Mesenchymal stem cell (in vitro differentiated cells and primary cell): ENCODE data around the gene HIPK1.

Experiments
- DNase-seq: peaks from one replicate; pipeline ENCODE4 v3.0.0-alpha.2; 2013
- H2AFZ ChIP-seq: one replicate; pipeline ENCODE4 v1.6.1; 2013; ENCODE audit warnings: low read depth, mild to moderate bottlenecking, control low read depth, inconsistent platforms, low read length, moderate library complexity
- H2AK5ac ChIP-seq: 2 replicates; pipeline ENCODE4 v1.6.1; 2013; ENCODE audit warnings: low read length, moderate library complexity, mild to moderate bottlenecking, inconsistent platforms; ENCODE audit not compliant: severe bottlenecking
- H2BK120ac ChIP-seq: one replicate; pipeline ENCODE4 v1.6.1; 2013; ENCODE audit warnings: low read depth, mild to moderate bottlenecking, inconsistent platforms, low read length, moderate library complexity
- H2BK12ac ChIP-seq, 2 experiments: one replicate each; pipeline ENCODE4 v1.6.1; 2013; ENCODE audit warnings: inconsistent platforms in 2 of 2, low read length in 2 of 2, mild to moderate bottlenecking in 2 of 2, moderate library complexity in 2 of 2, control low read depth in 1 of 2
- H2BK15ac ChIP-seq: one replicate; pipeline ENCODE4 v1.6.1; 2013; ENCODE audit warnings: mild to moderate bottlenecking, low read depth, inconsistent platforms; ENCODE audit not compliant: poor library complexity, severe bottlenecking
- H2BK5ac ChIP-seq: 2 replicates; pipeline ENCODE4 v1.6.1; 2013; ENCODE audit warnings: low read depth, mild to moderate bottlenecking, low read length, control low read depth, inconsistent platforms; ENCODE audit not compliant: poor library complexity, severe bottlenecking
- H3K14ac ChIP-seq, 2 experiments: one replicate each; pipeline ENCODE4 v1.6.1; 2013; ENCODE audit warnings: inconsistent platforms in 2 of 2, low read length in 2 of 2, control low read depth in 1 of 2, mild to moderate bottlenecking in 1 of 2, moderate library complexity in 1 of 2
- H3K18ac ChIP-seq, 2 experiments: one replicate each; pipeline ENCODE4 v1.6.1; 2013; ENCODE audit warnings: inconsistent platforms in 2 of 2, low read length in 2 of 2, control low read depth in 1 of 2, low read depth in 1 of 2, mild to moderate bottlenecking in 1 of 2
- H3K23ac ChIP-seq, 2 experiments: one replicate each; pipeline ENCODE4 v1.6.1; 2013; ENCODE audit warnings: inconsistent platforms in 2 of 2, low read length in 2 of 2, mild to moderate bottlenecking in 2 of 2, moderate library complexity in 2 of 2, control low read depth in 1 of 2
- H3K27ac ChIP-seq: 2 replicates; pipeline ENCODE4 v1.5.1; 2013; ENCODE audit warnings: mild to moderate bottlenecking, moderate library complexity, low read length, control low read depth, inconsistent platforms; ENCODE audit not compliant: poor library complexity, severe bottlenecking
- H3K27me3 ChIP-seq, 2 experiments: 2 replicates each; pipeline versions ENCODE4 v1.6.1 to v1.7.0; 2013; ENCODE audit warnings: low read length in 2 of 2, mild to moderate bottlenecking in 2 of 2, moderate library complexity in 2 of 2, control low read depth in 1 of 2, inconsistent platforms in 1 of 2; ENCODE audit not compliant: control insufficient read depth in 1 of 2, insufficient read depth in 1 of 2
- H3K36me3 ChIP-seq, 2 experiments: 2 replicates each; pipeline versions ENCODE4 v1.6.1 to v1.7.0; 2013; ENCODE audit warnings: low read length in 2 of 2, control low read depth in 1 of 2, inconsistent platforms in 1 of 2, low read depth in 1 of 2, mild to moderate bottlenecking in 1 of 2; ENCODE audit not compliant: insufficient read depth in 2 of 2, control insufficient read depth in 1 of 2
- H3K4ac ChIP-seq, 2 experiments: one replicate each; pipeline ENCODE4 v1.6.1; 2013; ENCODE audit warnings: inconsistent platforms in 2 of 2, low read length in 2 of 2, mild to moderate bottlenecking in 2 of 2, moderate library complexity in 2 of 2, control low read depth in 1 of 2, low read depth in 1 of 2
- H3K4me1 ChIP-seq: 2 replicates; pipeline ENCODE4 v1.6.1; 2013; ENCODE audit warnings: low read depth, low read length, control low read depth; ENCODE audit not compliant: control insufficient read depth, insufficient read depth
- H3K4me2 ChIP-seq: 2 replicates; pipeline ENCODE4 v1.6.1; 2013; ENCODE audit warnings: low read length, mild to moderate bottlenecking, inconsistent platforms; ENCODE audit not compliant: poor library complexity, severe bottlenecking
- H3K4me3 ChIP-seq, 2 experiments: 2 replicates each; pipeline versions ENCODE4 v1.5.1 to v1.7.0; 2013; ENCODE audit warnings: low read length in 2 of 2, mild to moderate bottlenecking in 2 of 2, control low read depth in 1 of 2, low read depth in 1 of 2; ENCODE audit not compliant: insufficient read depth in 1 of 2
- H3K79me1 ChIP-seq: replicated peaks from 2 replicates; pipeline ENCODE4 v1.6.1; 2013; ENCODE audit warnings: mild to moderate bottlenecking, control low read depth, low read length, inconsistent platforms; ENCODE audit not compliant: poor library complexity, severe bottlenecking
- H3K9ac ChIP-seq: 2 replicates; pipeline ENCODE4 v1.7.0; 2013; ENCODE audit warnings: mild to moderate bottlenecking, low read length, moderate library complexity
- H3K9me3 ChIP-seq: 2 replicates; pipeline ENCODE4 v1.7.0; 2013; ENCODE audit warnings: mild to moderate bottlenecking, low read length; ENCODE audit not compliant: control insufficient read depth
- H4K8ac ChIP-seq: one replicate; pipeline ENCODE4 v1.6.1; 2013; ENCODE audit warnings: inconsistent platforms, mild to moderate bottlenecking, low read length, moderate library complexity
- H4K91ac ChIP-seq: one replicate; pipeline ENCODE4 v1.6.1; 2013; ENCODE audit warnings: mild to moderate bottlenecking, low read length, inconsistent platforms
- WGBS: methylation state at CpG from one replicate; pipeline ENCODE4 v1.1.7; 2013; ENCODE audit warnings: mixed read lengths; 5-methylcytosine and 5-hydroxymethylcytosine counted together

The HIPK1 gene

DNA sequence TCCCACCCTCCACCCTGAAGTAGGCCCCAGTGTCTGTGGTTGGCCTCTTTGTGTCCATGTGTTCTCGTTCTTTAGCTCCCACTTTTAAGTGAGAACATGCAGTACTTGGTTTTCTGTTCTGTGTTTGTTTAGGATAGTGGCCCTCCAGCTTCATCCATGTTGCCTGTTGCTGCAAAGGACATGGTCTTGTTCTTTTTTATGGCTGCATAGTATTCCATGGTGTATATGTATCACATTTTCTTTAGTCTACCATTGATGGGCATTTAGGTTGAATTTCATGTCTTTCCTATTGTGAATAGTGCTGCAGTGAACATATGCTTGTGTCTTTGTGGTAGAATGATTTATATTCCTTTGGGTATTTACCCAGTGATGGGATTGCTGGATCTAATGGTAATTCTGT is 6.1 kb downstream of the HIPK1 start:
- no peak overlapping the region for H2BK120ac ChIP-seq
- no peak overlapping the region for H2BK5ac ChIP-seq
- no peak overlapping the region for H4K8ac ChIP-seq
- H3K4me2 ChIP-seq = no peak overlapping the region
- no peak overlapping the region for H3K27ac ChIP-seq
- peaks cover 4% of the 10 kb centered on the region for H3K79me1 ChIP-seq
- H3K27me3 ChIP-seq = no peaks in the 10 kb centered on the region
- no peak overlapping the region for H3K18ac ChIP-seq
- H2AK5ac ChIP-seq = no peak overlapping the region
- WGBS = 100% methylated on average over 1 of the region's 1 CpG
- no peak overlapping the region for H2BK15ac ChIP-seq
- H3K14ac ChIP-seq = no peak overlapping the region
- H3K23ac ChIP-seq = no peak overlapping the region
- no peak overlapping the region for H3K4me3 ChIP-seq
- H2AFZ ChIP-seq = no peak overlapping the region
- H3K36me3 ChIP-seq = peaks cover 0 to under 1% of the 10 kb centered on the region in 2 experiments
- no peaks in the 10 kb centered on the region for H3K9me3 ChIP-seq
- H3K4ac ChIP-seq = no peak overlapping the region
- H3K9ac ChIP-seq = no peak overlapping the region
- H2BK12ac ChIP-seq = no peak overlapping the region
- no peak for DNase-seq
- H3K4me1 ChIP-seq = peaks cover 5% of the 10 kb centered on the region
- no peak overlapping the region for H4K91ac ChIP-seq

DNA sequence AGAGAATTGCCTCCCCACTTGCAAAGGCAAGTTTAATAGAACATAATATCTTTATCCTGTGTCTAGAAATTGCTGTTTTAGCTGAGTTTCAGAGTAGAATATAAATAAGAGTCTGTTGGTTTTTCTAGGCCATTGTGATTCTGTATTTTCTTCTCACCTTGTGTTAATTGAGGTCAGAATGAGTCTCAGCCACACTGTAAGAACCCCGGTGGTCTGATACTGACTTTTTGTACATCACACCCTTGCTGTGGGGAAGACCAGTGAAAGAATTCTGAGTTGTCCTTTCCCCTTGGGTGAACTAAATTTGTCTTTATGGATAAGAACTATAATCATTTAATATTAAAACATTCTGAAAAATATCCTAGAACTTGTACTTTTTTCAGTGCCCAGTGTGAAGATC is 6.8 kb downstream of the HIPK1 start:
- H3K36me3 ChIP-seq = peaks cover 8% of the 10 kb centered on the region in 2 experiments
- H3K23ac ChIP-seq = no peak overlapping the region
- WGBS = no CpG with 5 or more reads among the region's 1 CpG
- H2BK12ac ChIP-seq = no peak overlapping the region
- peaks cover 5% of the 10 kb centered on the region for H3K4me1 ChIP-seq
- H3K4me3 ChIP-seq = no peak overlapping the region
- no peak overlapping the region for H3K4me2 ChIP-seq
- no peak overlapping the region for H4K8ac ChIP-seq
- H3K9ac ChIP-seq = no peak overlapping the region
- no peak overlapping the region for H2AFZ ChIP-seq
- no peak overlapping the region for H3K27ac ChIP-seq
- H4K91ac ChIP-seq = no peak overlapping the region
- H2BK15ac ChIP-seq = no peak overlapping the region
- no peak overlapping the region for H2AK5ac ChIP-seq
- no peak overlapping the region for H2BK5ac ChIP-seq
- no peaks in the 10 kb centered on the region for H3K27me3 ChIP-seq
- peaks cover 12% of the 10 kb centered on the region for H3K79me1 ChIP-seq
- no peak overlapping the region for H3K18ac ChIP-seq
- no peak overlapping the region for H3K14ac ChIP-seq
- no peak overlapping the region for H3K4ac ChIP-seq
- H2BK120ac ChIP-seq = no peak overlapping the region
- no peaks in the 10 kb centered on the region for H3K9me3 ChIP-seq
- DNase-seq = no peak

DNA sequence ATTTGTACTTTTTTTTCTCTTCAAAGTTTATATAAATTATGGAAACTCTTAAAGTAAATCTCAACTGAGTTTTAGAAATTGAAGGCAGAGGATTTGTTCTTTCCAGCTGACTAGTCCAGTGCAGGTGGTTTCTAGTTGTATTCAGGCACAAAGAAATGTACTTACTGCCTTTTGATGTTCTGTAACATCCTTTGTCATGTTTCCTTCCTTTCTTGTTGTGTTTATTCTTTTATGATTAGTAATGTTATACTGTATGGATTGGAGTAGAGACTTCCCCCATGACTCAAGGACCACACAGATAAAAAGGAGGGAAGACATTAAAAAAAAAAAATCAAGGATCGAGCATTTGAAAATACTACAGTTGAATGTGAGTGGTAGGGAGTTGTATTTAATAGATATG is 8.0 kb downstream of the HIPK1 start:
- no peak overlapping the region for H3K14ac ChIP-seq
- H2BK12ac ChIP-seq = no peak overlapping the region
- H4K91ac ChIP-seq = no peak overlapping the region
- H3K36me3 ChIP-seq = peaks cover 14 to 16% of the 10 kb centered on the region in 2 experiments
- H3K4me3 ChIP-seq = no peak overlapping the region
- H3K9me3 ChIP-seq = no peaks in the 10 kb centered on the region
- H3K18ac ChIP-seq = no peak overlapping the region
- H2BK5ac ChIP-seq = no peak overlapping the region
- no peak overlapping the region for H3K9ac ChIP-seq
- H4K8ac ChIP-seq = no peak overlapping the region
- no peaks in the 10 kb centered on the region for H3K27me3 ChIP-seq
- no peak overlapping the region for H3K4me2 ChIP-seq
- no peak overlapping the region for H2BK15ac ChIP-seq
- peaks cover 15% of the 10 kb centered on the region for H3K79me1 ChIP-seq
- no peak overlapping the region for H2BK120ac ChIP-seq
- no peak for DNase-seq
- WGBS = 56% methylated on average over 1 of the region's 1 CpG
- no peak overlapping the region for H3K27ac ChIP-seq
- H3K4me1 ChIP-seq = peaks cover 5% of the 10 kb centered on the region
- H2AFZ ChIP-seq = no peak overlapping the region
- no peak overlapping the region for H3K23ac ChIP-seq
- no peak overlapping the region for H2AK5ac ChIP-seq
- H3K4ac ChIP-seq = no peak overlapping the region

DNA sequence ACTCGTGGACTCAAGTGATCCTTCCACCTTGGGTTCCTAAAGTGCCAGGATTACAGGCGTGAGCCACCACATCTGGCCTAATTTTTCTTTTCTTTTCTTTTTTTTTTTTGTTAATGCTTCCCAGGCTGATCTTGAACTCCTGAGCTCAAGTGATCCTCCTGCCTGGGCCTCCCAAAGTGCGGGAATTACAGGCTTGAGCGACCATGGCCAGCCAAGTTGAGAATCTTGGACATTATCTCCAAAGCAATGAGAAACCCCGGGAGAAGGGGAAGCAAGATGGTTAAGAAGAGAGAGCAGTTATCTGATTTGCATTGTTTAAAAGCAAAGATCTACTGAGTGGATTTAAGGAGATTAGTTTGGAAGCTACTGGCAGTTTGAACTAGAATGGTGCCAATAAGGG is 9.1 kb downstream of the HIPK1 start:
- Histone ChIP-seq H2BK5ac (no peak overlapping the region), H3K9ac (no peak overlapping the region), H2BK12ac (no peak overlapping the region), H3K4me3 (no peak overlapping the region), H4K91ac (no peak overlapping the region), H3K4ac (no peak overlapping the region), H3K4me1 (peaks cover 3% of the 10 kb centered on the region), H3K18ac (no peak overlapping the region), H2AFZ (no peak overlapping the region), H3K4me2 (no peak overlapping the region), H2BK120ac (no peak overlapping the region), H3K36me3 (peaks cover 15 to 24% of the 10 kb centered on the region in 2 experiments), H3K27me3 (no peaks in the 10 kb centered on the region), H3K79me1 (peaks cover 15% of the 10 kb centered on the region), H2AK5ac (no peak overlapping the region), H4K8ac (no peak overlapping the region), H3K27ac (no peak overlapping the region), H3K9me3 (no peaks in the 10 kb centered on the region), H3K23ac (no peak overlapping the region), H2BK15ac (no peak overlapping the region), H3K14ac (no peak overlapping the region)
- WGBS = 86% methylated on average over 5 of the region's 5 CpGs
- DNase-seq = no peak
